8988T (cell line): ENCODE measurements around the gene ZNF574.

Experiments used
- DNase-seq: peaks from one replicate; pipeline ENCODE4 v3.0.0; 2011

Gene ZNF574

DNA sequence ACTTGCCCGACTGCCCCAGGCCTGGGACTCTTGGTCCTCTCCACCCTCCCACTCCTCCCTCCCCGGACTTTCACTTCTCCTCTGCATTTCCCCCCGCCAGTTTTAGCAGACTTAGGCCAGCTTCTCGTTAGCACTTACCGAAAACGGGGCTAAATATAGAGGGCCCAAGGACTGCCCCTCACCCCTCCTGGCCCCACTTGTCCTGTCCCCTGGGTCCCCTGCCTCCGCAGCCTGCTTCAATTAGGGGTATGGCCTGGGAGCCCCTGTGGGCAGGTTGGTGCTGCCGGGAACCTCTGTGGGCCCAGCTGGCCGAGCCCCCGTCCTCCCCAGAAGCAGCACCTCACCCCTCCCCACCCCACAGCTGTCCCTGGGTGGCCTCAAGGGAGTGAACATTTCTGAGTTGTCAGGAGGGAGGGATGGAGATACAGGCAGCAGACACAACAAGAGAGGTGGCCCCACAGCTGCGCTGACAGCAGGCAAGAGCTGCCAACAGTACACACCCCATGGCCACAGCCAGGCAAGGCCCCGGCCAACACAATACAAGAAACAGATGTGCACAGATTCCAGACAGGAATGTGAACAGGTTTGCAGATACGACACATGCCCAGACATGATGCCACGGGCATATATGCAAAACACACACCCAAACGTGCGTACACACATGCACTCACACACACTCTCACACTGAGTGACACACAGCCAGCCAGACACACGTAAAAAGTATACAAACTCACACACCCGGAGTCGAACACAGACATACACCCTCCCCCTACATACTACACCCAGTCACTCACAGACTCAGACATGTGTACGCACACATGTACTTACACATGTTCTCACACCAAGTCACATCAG lies 53.7 kb downstream of the ZNF574 start:
- no peak for DNase-seq

GRCh38 chr19:42130254-42130573 lies 54.2 kb downstream of the ZNF574 start:
- DNase-seq: no peak
